Measurements from ENCODE around the gene AKIRIN2. TPM values are rescaled to one million over a fixed set of nuclear protein-coding genes. Genes with fewer than 3 reads are reported as not detected.

AKIRIN2 gene
- total and polyA plus RNA-seq, 9 of the 15 experiments (the other 6 are each of a cell fraction or from before 2014, with no cell fraction given), result 5.8 to 63.9 (median 28.1) TPM

DNA sequence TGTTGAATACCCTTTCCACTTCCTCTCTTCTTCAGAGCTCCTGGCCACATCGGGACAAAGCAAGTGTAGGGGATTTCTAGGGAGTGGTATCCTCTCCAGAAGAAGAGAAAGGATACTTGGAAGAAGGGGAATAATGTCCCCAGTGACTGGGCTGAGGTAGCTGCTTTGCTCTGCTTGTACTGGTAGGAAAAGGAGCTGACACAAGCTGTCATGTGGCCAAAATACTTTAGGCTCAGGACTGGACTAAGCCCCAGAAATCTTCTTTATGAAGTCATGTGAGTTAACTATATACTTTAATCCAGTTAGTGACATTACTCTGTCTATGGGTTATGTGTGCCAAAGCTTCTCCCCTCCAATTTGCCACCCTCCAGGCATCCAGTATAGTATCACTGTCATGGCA, 40.5 kb downstream of the AKIRIN2 start (continued):
- TF ChIP-seq, protein P1, sequence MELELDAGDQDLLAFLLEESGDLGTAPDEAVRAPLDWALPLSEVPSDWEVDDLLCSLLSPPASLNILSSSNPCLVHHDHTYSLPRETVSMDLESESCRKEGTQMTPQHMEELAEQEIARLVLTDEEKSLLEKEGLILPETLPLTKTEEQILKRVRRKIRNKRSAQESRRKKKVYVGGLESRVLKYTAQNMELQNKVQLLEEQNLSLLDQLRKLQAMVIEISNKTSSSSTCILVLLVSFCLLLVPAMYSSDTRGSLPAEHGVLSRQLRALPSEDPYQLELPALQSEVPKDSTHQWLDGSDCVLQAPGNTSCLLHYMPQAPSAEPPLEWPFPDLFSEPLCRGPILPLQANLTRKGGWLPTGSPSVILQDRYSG (tag; conservative IDR thresholded peaks at IDR 0.05; ENCODE audit: low read depth), result no peak

DNA sequence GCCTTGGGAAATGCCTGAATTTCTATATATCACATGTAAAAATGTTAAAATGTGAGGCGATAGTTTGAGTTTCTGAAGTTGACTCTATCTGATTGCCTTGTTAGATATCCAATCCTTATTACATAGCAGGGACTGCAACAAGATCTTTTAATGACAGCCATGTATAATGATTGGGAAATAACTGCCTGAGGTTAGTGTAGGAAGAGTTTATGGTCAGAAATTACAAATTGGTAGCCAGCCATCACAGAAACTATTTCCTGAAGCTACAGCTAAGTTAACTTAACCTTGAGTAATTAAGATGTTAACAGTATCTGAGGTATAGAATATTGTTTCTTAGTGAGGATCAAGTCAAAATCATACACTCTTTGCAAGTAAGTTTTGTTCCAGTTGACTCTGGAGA, 41.0 kb downstream of the AKIRIN2 start:
- H3K4me3 ChIP-seq, result no peak overlapping the region
- FAIRE-seq (no peak), ATAC-seq (no peak), DNase-seq (ENCODE audit: extremely low read depth in 1 of 4, low spot score in 3 of 4) (no peak)
- no peak overlapping the region for H2AFZ ChIP-seq (ENCODE audit: low read depth, low read length)
- no peaks in the 10 kb centered on the region for H3K9me1 ChIP-seq (ENCODE audit: control insufficient read depth, insufficient read depth, low read length)
- no peak for TF ChIP-seq ZNF507 (tag; conservative IDR thresholded peaks at IDR 0.05)
- no peaks in the 10 kb centered on the region for H4K20me1 ChIP-seq (replicated peaks; ENCODE audit: control insufficient read depth, insufficient read depth, low read length)
- H3K9ac ChIP-seq (ENCODE audit: insufficient read depth in 1 of 2, low read depth in 2 of 2, low read length in 2 of 2), result no peak overlapping the region
- peaks cover 68% of the 10 kb centered on the region for H3K36me3 ChIP-seq (ENCODE audit: control insufficient read depth, insufficient read depth, low read length)
- no peaks in the 10 kb centered on the region for H3K9me3 ChIP-seq (replicated peaks; ENCODE audit: control insufficient read depth, insufficient read depth, low read depth, low read length)
- WGBS (ENCODE audit: insufficient coverage, low coverage, missing lambda C conversion rate), result 88% methylated on average over 1 of the region's 1 CpG
- POLR2A ChIA-PET, result interaction anchor here (1.2 kb wide), 1 partner anchor 9 kb away, joined by 3 read pairs; no protein-coding TSS in a partner anchor
- H3K4me1 ChIP-seq (replicated peaks in 1 of 2; ENCODE audit: control insufficient read depth in 2 of 2, insufficient read depth in 2 of 2, low read length in 2 of 2), result no peaks in the 10 kb centered on the region
- CTCF ChIA-PET (ENCODE audit: low intra/inter-chr PET ratio), result no interaction called here
- BruUV-seq (replicated peaks), result no TSS peak
- no peaks in the 10 kb centered on the region for H3K27me3 ChIP-seq (ENCODE audit: control insufficient read depth in 2 of 2, insufficient read depth in 2 of 2, low read length in 2 of 2)
- in situ Hi-C loops (cut with MboI) (no loop called here), intact Hi-C loops (cut with micrococcal nuclease) (no loop called here)
- no peak overlapping the region for H3K4me2 ChIP-seq (ENCODE audit: insufficient read depth, low read length)
- H3K27ac ChIP-seq (ENCODE audit: extremely low read depth, low read depth, low read length), result no peak overlapping the region
- H3K79me2 ChIP-seq (ENCODE audit: control insufficient read depth, insufficient read depth, low read length), result no peaks in the 10 kb centered on the region
